Ectodermal cell (in vitro differentiated cells): ENCODE data around the gene FAM200B.
"Not testable (repeated sequence)": the region's sequence is repeated elsewhere in the genome, so short reads cannot be mapped to it uniquely, and the experiment has no call there.

Experiments
- H3K27ac ChIP-seq: 2 replicates; pipeline ENCODE4 v1.7.0; 2013; ENCODE audit warnings: mild to moderate bottlenecking, low read depth, low read length; ENCODE audit not compliant: insufficient read depth, poor library complexity, severe bottlenecking
- H3K27me3 ChIP-seq: 2 replicates; pipeline ENCODE4 v1.7.0; 2013; ENCODE audit warnings: mild to moderate bottlenecking, low read length; ENCODE audit not compliant: insufficient read depth, control insufficient read depth, poor library complexity, severe bottlenecking
- H3K36me3 ChIP-seq: one replicate; pipeline ENCODE4 v1.7.0; 2013; ENCODE audit warnings: low read length; ENCODE audit not compliant: control insufficient read depth, insufficient read depth
- H3K4me1 ChIP-seq: one replicate; pipeline ENCODE4 v1.7.0; 2013; ENCODE audit warnings: low read length; ENCODE audit not compliant: control insufficient read depth, insufficient read depth
- H3K4me3 ChIP-seq: 2 replicates; pipeline ENCODE4 v1.7.0; 2013; ENCODE audit warnings: low read depth, low read length, control low read depth; ENCODE audit not compliant: insufficient read depth
- H3K9me3 ChIP-seq: 2 replicates; pipeline ENCODE4 v1.7.0; 2013; ENCODE audit warnings: mild to moderate bottlenecking, low read length, moderate library complexity; ENCODE audit not compliant: control insufficient read depth
- WGBS, 2 experiments: methylation state at CpG; one replicate each; pipeline ENCODE4 v1.1.7; 2013; ENCODE audit warnings: missing lambda C conversion rate in 2 of 2; 5-methylcytosine and 5-hydroxymethylcytosine counted together

The FAM200B gene

DNA sequence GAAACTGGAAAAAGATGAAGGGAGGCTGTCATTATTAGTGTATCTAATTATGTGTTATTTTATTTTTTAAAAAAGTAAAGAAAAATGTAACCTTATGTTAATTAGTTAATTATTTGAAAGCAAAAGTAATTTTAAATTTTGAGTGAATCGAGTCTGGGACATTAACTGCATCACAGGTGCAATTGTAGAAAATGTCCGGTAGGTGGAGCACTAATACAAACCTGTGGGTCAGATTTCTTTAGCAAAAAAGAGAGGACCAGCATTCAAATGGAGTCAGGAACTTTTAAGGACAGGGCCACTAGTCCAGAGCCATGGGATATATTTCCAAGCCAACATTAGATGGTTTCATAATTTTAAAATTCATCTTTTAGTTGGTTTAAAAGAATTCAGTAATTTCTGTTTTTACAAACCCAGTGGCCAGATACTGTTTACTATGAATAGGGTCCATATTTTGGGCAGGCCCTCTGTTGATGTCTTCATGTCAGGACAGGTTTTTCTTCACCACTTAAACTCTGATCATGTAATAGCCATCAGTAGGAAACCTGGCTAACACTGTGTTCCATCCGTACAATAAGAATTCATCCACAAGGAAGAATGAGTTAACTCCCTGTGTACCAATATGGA lies 48.4 kb downstream of the FAM200B start:
- Histone ChIP-seq H3K27me3 (no peaks in the 10 kb centered on the region), H3K36me3 (no peaks in the 10 kb centered on the region), H3K9me3 (no peaks in the 10 kb centered on the region), H3K4me3 (no peak overlapping the region), H3K27ac (no peak overlapping the region), H3K4me1 (no peaks in the 10 kb centered on the region)
- WGBS, 2 experiments: 48 to 49% methylated on average over 3 of the region's 3 CpGs

- WGBS, 2 experiments: 75% methylated on average over 5 of the region's 5 CpGs
- H3K4me3 ChIP-seq, H3K9me3 ChIP-seq, H3K27me3 ChIP-seq, H3K36me3 ChIP-seq, H3K4me1 ChIP-seq, H3K27ac ChIP-seq: not testable (repeated sequence)
Measured at GRCh38 chr4:15733061-15733460, 51.4 kb downstream of the FAM200B start.

DNA sequence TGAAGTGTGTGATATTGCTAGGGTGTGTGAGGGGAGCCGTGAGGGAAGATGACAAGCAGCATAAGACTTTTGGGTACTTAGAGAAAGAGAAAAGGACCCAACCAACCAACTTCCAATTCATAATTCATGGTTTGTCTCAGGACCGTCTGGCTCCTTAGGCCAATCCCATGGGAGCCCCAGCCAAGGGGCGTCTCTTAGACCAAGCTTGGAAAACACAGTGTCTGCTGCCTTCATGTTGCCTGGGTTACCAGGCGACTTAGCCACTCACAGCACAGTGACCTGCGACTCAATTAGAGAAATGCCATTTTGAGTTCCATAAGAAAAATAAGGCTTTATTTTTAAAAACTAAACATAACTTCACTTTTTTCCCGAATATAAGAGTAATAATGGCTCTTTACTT lies 53.9 kb downstream of the FAM200B start:
- Histone ChIP-seq H3K36me3 (no peaks in the 10 kb centered on the region), H3K4me1 (no peaks in the 10 kb centered on the region), H3K27me3 (no peaks in the 10 kb centered on the region), H3K9me3 (no peaks in the 10 kb centered on the region), H3K4me3 (no peak overlapping the region), H3K27ac (no peak overlapping the region)
- 82 to 92% methylated on average over 5 to 6 of the region's 6 CpGs for WGBS, 2 experiments

- WGBS, 2 experiments: 81 to 84% methylated on average over 4 of the region's 4 CpGs
- no peaks in the 10 kb centered on the region for H3K4me1 ChIP-seq
- H3K27ac ChIP-seq: no peak overlapping the region
- no peaks in the 10 kb centered on the region for H3K36me3 ChIP-seq
- no peaks in the 10 kb centered on the region for H3K27me3 ChIP-seq
- H3K9me3 ChIP-seq: no peaks in the 10 kb centered on the region
- no peak overlapping the region for H3K4me3 ChIP-seq
Measured at GRCh38 chr4:15736514-15737050, 55.0 kb downstream of the FAM200B start.

DNA sequence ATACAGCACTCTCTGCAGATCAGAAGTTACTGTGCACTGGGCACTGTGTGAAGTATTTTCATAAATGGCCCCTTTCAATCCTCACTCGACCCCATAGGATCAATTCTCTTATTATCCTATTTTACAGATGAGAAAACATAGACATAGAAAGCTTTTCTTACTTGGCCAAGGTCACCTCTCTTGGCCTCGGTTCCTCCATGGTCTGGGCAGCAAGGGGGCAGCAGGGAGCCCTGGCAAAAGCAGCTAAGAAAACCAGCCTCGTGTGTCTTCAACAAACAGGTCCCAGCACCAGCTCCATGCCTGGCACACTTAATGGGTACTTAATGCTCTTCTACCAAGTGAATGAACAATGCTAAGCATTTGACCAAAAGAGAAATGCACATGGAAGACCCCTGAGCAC lies 55.6 kb downstream of the FAM200B start:
- no peaks in the 10 kb centered on the region for H3K36me3 ChIP-seq
- no peaks in the 10 kb centered on the region for H3K27me3 ChIP-seq
- no peaks in the 10 kb centered on the region for H3K4me1 ChIP-seq
- WGBS, 2 experiments: 77 to 81% methylated on average over 3 of the region's 3 CpGs
- peaks cover 2% of the 10 kb centered on the region for H3K9me3 ChIP-seq
- H3K4me3 ChIP-seq: no peak overlapping the region
- no peak overlapping the region for H3K27ac ChIP-seq

GRCh38 chr4:15738877-15739276 lies 57.2 kb downstream of the FAM200B start:
- WGBS, 2 experiments: 84 to 95% methylated on average over 1 of the region's 1 CpG
- Histone ChIP-seq H3K27me3 (no peaks in the 10 kb centered on the region), H3K4me1 (peaks cover 2% of the 10 kb centered on the region), H3K9me3 (peaks cover 2% of the 10 kb centered on the region), H3K27ac (no peak overlapping the region), H3K4me3 (no peak overlapping the region), H3K36me3 (no peaks in the 10 kb centered on the region)
